ENCODE results near the gene ZNF701.
"Not testable (repeated sequence)": the region's sequence is repeated elsewhere in the genome, so short reads cannot be mapped to it uniquely, and the experiment has no call there.

The ZNF701 gene

DNA sequence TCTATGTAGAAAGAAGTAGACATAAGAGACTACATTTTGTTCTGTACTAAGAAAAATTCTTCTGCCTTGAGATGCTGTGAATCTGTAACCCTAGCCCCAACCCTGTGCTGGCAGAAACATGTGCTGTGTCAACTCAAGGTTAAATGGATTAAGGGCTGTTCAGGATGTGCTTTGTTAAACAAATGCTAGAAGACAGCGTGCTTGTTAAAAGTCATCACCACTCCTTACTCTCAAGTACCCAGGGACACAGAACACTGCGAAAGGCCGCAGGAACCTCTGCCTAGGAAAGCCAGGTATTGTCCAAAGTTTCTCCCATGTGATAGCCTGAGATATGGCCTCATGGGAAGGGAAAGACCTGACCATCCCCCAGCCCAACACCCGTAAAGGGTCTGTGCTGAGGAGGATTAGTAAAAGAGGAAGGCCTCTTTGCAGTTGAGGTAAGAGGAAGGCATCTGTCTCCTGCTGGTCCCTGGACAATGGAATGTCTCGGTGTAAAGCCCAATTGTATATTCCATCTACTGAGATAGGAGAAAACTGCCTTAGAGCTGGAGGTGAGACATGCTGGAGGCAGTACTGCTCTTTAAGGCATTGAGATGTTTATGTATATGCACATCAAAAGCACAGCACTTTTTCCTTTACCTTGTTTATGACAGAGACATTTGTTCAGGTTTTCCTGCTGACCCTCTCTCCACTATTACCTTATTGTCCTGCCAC lies 11.2 kb upstream of the ZNF701 start:
- DNase-seq; in situ Hi-C loops (cut with HindIII; ENCODE audit: low pct_ligation_motif_present, low pct_unique_long_range_greater_than_20kb, low sequenced_read_pairs): not testable (repeated sequence)

DNA sequence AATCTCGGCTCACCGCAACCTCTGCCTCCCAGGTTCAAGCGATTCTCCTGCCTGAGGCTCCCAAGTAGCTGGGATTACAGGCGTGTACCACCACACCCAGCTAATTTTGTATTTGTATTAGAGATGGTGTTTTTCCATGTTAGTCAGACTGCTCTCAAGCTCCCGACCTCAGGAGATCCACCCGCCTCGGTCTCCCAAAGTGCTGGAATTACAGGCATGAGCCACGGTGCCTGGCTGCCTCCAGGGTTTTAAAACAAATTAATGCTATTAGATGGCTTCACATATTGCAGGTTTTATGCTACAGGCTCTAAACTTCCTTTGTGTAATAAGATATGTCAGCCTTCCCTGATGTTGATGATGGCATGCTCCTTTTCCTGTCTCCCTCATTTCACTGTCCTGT lies 8.5 kb upstream of the ZNF701 start:
- in situ Hi-C loops (cut with HindIII; ENCODE audit: low pct_ligation_motif_present, low pct_unique_long_range_greater_than_20kb, low sequenced_read_pairs); DNase-seq: not testable (repeated sequence)

DNA sequence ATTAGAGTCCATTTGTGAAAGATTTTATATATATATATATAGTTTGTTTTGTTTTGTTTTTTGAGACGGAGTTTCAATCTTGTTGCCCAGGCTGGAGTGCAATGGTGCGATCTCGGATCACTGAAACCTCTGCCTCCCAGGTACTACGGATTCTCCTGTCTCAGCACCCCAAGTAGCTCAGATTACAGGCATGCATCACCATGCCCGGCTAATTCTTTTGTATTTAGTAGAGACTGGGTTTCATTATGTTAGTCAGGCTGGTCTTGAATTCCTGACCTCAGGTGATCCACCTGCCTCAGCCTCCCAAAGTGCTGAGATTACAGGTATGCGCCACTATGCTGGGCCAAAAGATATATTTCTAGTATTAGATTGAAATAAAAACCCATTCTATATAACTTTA lies 4.0 kb upstream of the ZNF701 start:
- no peak for DNase-seq

DNA sequence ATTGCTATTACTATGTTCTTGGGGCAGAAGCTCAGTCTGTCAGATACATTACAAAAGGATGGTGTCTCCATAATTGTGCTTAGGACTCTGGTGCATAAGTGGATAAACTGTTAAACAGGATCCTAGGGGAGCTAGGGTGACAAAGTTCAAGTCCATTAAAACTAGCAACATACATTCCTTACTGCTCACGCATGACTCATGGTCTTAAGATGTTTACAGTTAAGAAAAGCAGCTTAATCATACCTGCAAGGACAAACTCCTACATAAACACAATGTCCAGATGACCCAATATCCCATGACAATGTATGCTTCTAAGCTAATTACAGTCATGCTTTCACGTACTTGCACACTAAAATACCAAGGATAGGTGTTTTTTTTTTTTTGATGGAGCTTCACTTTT lies 3.5 kb upstream of the ZNF701 start:
- in situ Hi-C loops (cut with HindIII; ENCODE audit: low pct_ligation_motif_present, low pct_unique_long_range_greater_than_20kb, low sequenced_read_pairs): no loop called here

More for the DNA sequence above, 4.0 kb upstream of the ZNF701 start:
- in situ Hi-C loops (cut with HindIII; ENCODE audit: low pct_ligation_motif_present, low pct_unique_long_range_greater_than_20kb, low sequenced_read_pairs): no loop called here

DNA sequence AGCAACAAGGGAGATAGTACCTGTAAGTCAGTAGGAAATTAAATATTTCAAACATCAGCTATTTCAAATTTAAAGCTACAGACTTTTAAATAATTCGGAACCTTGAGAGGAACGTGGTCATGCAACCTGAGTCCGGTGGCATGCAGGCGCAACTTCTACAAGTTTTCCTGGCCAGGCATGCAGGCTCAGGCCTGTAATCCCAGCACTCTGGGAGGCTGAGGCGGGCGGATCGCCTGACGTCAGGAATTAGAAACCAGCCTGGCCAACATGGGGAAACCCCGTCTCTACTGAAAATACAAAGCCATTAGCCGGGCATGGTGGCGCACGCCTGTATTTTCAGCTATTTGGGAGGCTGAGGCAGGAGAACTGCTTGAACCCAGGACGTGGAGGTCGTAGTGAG lies 2.2 kb upstream of the ZNF701 start:
- in situ Hi-C loops (cut with HindIII; ENCODE audit: low pct_ligation_motif_present, low pct_unique_long_range_greater_than_20kb, low sequenced_read_pairs): no loop called here

More for the DNA sequence above, 3.5 kb upstream of the ZNF701 start:
- DNase-seq: no peak

DNA sequence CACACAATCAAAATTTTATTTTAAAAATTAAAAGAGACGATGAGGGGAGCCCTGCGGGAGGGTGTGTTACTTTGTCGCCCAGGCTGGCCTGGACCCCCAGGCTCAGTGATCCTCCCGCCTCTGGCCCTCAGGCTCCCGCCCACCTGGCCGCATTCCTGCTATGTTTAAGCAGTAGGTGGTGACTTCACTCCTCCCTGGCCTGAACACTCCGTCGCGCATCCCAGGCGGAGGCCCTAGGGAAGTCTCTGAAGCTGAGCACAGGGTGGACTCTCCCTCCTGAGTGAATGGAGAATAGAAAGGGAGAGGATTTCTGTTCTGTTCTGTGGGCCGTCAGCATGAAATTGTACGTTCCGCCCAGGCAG lies 468 bp upstream of the ZNF701 start:
- in situ Hi-C loops (cut with HindIII; ENCODE audit: low pct_ligation_motif_present, low pct_unique_long_range_greater_than_20kb, low sequenced_read_pairs); DNase-seq: not testable (repeated sequence)

More for the DNA sequence above, 2.2 kb upstream of the ZNF701 start:
- no peak for DNase-seq

DNA sequence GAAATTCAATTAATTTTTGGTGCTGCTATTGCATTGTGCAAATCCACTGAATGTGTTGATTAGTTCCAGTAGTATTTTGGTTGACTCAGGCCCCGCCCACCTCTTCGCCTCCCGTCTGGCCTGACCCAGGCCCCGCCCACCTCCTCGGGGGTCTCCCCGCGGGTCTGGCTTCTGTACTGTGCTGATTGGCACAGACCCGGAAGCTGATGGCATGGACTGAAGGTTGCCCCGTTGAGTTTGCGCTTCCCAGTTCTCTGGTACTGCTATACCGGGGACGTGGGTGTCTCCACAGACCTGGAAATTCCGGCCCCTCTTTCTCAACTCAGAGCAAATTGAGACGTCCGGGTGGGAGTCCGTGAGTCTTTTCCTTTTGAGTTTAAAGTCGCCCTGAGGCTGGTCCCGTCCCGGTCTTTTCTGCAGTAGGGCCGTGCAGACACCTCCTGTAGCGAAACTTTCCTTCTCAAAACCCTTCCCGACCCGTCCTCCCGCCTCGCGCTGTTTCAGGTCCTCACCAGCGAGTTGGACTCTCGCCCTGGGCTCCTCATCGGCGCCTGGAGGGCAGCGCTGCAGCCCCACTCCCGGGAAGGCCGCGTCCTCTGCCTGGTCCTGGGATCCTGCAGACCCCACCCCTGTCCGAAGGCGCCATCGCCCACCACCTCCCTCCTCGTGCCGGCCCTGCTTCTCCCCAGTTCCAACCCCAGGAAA lies 14.8 kb downstream of the ZNF701 start:
- no peak for DNase-seq
- in situ Hi-C loops (cut with HindIII; ENCODE audit: low pct_ligation_motif_present, low pct_unique_long_range_greater_than_20kb, low sequenced_read_pairs): no loop called here

DNA sequence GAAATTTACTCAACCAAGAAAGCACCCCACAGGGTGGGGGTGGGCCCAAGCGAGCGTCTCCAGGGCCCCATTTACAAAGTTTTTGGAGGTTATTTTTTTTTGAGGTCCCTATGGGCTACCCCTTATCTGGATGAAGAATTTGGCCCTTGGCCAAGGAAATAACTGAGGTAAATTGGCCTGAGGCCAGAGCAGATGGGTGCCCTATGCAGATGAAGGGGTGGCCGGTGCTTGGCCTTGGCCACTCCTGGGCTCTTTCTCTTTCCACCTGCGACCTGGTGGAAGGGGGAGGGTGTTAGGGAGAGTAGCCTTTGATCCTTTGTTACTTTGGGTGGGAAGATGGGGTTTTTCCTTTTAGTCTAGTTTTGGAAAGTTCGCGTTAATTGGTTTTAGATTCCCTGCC lies 15.5 kb downstream of the ZNF701 start:
- no peak for DNase-seq
- in situ Hi-C loops (cut with HindIII; ENCODE audit: low pct_ligation_motif_present, low pct_unique_long_range_greater_than_20kb, low sequenced_read_pairs): no loop called here

DNA sequence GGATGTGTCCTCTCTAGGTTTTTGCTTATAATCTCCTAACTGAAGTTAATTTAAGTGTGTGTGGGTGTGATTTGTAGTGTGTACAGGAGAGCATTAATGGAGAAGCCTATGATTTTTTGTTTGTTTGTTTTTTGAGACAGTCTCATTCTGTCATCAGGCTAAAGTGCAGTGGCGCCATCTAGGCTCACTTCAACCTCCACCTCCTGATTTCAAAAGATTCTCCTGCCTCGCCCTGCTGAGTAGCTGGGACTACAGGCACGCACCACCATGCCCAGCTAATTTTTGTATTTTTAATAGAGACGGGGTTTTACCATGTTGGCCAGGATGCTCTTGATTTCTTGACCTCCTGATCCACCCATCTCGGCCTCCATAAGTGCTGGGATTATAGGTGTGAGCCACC lies 20.6 kb downstream of the ZNF701 start:
- in situ Hi-C loops (cut with HindIII; ENCODE audit: low pct_ligation_motif_present, low pct_unique_long_range_greater_than_20kb, low sequenced_read_pairs): no loop called here
- DNase-seq: no peak

DNA sequence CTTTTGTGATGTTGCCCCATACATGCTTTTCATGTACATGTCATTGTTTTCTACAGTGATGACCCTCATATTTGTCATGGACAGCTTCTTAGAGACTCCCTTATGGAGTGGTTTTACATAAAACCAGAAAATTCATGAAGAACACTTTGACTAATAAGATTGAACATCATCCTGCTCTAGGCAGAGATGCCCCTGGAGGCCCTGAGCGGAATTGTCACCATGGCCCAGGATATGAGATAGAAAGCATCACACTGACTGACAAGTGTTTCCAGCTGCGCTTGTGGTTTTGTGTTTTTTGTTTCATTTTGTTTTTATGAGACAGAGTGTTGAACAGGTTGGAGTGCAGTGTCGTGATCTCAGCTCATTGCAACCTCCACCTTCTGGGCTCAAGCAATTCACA lies 22.2 kb downstream of the ZNF701 start:
- no peak for DNase-seq
- in situ Hi-C loops (cut with HindIII; ENCODE audit: low pct_ligation_motif_present, low pct_unique_long_range_greater_than_20kb, low sequenced_read_pairs): no loop called here

DNA sequence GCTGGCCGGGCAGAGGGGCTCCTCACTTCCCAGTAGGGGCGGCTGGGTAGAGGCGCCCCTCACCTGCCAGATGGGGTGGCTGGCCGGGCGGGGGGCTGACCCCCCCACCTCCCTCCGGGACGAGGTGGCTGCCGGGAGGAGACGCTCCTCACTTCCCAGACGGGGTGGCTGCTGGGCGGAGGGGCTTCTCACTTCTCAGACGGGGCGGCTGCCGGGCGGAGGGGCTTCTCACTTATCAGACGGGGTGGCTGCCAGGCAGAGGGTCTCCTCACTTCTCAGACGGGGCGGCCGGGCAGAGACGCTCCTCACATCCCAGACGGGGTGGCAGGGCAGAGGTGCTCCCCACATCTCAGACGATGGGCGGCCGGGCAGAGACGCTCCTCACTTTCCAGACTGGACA lies 23.4 kb downstream of the ZNF701 start:
- in situ Hi-C loops (cut with HindIII; ENCODE audit: low pct_ligation_motif_present, low pct_unique_long_range_greater_than_20kb, low sequenced_read_pairs): not testable (repeated sequence)

DNA sequence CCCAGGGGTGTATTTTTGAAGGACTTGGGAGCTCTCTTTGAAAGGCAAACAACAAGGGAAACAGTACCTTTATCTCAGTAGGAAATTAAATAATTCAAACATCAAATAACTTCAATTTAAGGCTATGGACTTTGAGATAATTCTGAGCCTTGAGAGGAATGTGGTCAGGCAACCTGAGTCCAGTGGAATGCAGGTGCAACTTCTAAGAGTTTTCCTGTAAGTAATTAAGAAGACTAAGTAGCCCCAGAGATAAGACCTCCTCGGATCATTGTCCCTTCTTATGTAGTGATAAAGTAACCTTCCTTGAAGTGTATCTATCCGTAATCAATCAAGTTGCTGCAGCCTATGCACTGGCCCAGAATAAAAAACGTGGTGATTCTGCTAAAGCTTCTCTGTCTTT lies 29.2 kb downstream of the ZNF701 start:
- in situ Hi-C loops (cut with HindIII; ENCODE audit: low pct_ligation_motif_present, low pct_unique_long_range_greater_than_20kb, low sequenced_read_pairs): no loop called here
- DNase-seq: no peak

More for the DNA sequence above, 23.4 kb downstream of the ZNF701 start:
- not testable (repeated sequence) for DNase-seq

DNA sequence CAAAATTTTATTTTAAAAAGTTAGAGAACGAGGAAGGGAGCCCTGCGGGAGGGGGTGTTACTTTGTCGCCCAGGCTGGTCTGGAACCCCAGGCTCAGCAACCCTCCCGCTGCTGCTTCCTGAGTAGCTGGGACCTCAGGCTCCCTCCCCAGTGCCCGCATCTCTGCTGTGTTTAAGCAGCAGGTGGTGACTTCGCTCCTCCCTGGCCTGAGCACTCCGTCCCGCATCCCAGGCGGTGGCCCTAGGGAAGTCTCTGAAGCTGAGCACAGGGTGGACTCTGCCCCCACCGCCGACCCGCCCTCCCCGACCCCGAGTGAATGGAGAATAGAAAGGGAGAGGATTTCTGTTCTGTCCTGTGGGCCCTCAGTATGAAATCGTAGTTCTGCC lies 30.5 kb downstream of the ZNF701 start:
- no peak for DNase-seq
- in situ Hi-C loops (cut with HindIII; ENCODE audit: low pct_ligation_motif_present, low pct_unique_long_range_greater_than_20kb, low sequenced_read_pairs): no loop called here

DNA sequence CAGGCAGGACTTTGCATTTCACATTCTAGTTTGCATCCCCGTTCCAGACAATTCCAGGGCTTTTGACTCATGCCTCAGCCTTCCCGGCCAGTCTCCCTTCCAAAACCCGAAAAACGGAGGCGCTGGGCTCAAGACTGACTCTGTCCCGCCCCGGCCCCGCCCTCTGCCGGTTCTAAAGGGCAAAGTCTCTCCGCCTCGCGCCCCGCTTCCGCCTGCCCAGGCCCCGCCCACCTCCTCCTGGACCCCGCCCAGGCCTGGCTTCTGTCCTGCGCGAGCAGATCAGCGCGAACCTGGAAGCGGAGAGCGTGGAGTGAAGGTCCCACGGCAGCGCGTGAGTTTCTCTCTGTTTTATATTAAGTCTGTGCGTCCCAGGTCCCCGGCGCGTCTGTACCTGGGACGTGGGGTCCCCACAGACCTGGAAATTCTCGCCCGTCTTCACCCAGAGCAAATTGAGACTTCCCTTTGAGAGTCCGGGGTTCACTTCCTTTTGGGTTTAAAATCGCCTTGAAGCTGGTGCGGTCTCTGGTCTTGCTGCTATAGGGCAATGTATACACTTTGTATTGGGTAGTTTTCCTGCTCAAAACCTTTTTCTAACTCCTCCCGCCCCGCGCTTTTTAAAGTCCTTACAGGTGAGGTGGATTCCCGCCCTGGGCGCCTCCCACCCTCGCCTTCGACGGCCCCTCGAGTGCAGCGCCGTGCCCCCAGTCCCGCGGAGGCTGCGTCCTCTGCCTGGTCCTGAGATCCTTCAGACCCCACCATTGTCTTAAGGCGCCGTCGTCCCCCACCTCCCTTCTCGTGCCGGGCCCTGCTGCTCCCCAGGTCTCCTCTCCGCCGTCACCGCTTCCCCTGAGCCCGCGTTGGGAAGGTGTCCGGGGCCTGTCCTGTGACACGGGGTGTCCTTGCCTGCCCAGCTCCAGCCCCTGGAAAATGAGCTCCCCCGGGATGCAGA lies 31.2 kb downstream of the ZNF701 start:
- in situ Hi-C loops (cut with HindIII; ENCODE audit: low pct_ligation_motif_present, low pct_unique_long_range_greater_than_20kb, low sequenced_read_pairs): no loop called here
- DNase-seq: no peak

DNA sequence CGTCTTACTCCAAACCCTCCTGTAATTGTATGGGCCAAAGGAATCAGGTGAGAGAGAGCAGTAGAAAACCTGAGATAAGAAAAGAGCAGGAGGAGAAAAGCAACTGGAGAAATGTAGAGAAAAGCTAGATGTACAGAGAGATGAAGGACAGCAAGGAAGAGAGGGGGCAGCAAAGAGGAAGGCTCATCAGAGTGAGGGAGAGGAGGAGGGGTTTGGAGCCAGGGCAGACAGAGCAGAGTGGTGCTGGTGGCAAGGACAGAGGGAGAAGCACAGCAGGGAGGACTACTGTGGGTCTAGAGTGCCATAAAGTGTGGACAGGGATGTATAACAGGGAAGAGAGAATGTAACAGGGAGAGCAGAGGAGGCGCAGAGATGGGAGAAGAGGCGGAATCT lies 31.9 kb downstream of the ZNF701 start:
- DNase-seq; in situ Hi-C loops (cut with HindIII; ENCODE audit: low pct_ligation_motif_present, low pct_unique_long_range_greater_than_20kb, low sequenced_read_pairs): not testable (repeated sequence)

DNA sequence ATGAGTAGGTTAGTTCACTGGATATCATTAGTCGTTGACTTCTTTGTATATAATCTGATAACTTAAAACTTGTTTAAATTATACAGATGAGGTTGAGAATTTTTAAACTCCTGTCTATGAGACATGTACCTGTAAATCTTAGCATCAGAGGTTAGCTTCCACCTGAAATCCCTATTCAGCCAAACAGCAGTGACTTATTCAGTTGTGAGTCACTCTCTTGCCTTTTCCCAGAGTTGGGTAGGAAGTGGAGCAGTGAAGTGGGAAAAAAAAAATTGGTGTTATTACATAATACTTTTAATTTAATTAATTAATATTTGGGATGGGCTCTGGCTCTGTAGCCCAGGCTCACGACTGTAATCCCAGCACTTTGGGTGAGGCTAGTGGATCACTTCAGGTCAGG lies 32.9 kb downstream of the ZNF701 start:
- DNase-seq: no peak
- in situ Hi-C loops (cut with HindIII; ENCODE audit: low pct_ligation_motif_present, low pct_unique_long_range_greater_than_20kb, low sequenced_read_pairs): no loop called here

DNA sequence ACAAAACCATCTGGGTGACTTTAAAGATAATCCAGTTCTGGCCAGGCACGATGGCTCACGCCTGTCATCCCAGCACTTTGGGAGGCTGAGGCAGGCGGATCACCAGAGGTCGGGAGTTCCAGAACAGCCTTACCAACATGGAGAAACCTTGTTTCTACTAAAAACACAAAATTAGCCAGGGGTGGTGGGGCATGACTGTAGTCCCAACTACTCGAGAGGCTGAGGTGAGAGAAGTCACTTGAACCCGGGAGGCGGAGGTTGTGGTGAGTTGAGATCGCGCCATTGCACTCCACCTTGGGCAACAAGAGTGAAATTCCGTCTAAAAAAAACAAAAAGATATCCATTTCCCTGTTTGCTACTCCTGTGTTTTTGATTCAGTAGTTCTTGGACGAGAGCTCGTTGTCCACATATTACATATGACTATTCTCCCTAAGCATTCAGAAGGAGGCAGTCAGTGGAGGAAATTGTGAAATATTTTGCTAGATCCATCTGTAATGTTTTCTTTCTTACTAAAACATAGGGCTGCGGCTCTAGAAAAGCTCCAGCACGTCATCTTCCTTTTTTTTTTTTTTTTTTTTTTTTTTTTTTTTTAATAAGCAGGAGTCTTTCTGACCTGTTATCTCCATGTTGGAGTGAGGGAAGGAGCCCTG lies 33.6 kb downstream of the ZNF701 start:
- DNase-seq: no peak
- in situ Hi-C loops (cut with HindIII; ENCODE audit: low pct_ligation_motif_present, low pct_unique_long_range_greater_than_20kb, low sequenced_read_pairs): no loop called here

DNA sequence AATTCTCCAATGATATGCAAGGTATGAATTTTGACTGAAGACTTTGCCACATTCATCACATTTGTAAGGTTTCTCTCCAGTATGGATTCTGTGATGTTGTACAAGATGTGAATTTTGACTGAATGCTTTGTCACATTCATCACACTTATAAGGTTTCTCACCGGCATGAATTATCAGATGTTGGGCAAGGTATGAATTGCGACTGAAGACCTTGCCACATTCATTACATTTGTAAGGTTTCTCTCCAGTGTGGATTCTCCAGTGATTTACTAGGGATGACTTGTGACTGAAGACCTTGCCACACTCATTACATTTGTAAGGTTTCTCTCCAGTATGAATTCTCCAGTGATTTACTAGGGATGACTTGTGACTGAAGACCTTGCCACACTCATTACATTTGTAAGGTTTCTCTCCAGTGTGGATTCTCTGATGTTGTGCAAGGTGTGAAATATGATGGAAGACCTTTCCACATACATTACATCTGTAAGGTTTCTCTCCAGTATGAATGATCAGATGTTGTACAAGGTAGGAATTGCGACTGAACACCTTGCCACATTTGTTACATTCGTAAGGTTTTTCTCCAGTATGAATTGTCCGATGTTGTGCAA lies 43.3 kb downstream of the ZNF701 start:
- DNase-seq: no peak
- in situ Hi-C loops (cut with HindIII; ENCODE audit: low pct_ligation_motif_present, low pct_unique_long_range_greater_than_20kb, low sequenced_read_pairs): no loop called here
